Activated CD4-positive, CD25-positive, alpha-beta regulatory T cell treated with anti-CD3 and anti-CD28 coated beads, Interleukin-2, amount 50 U/mL, for 24 hours (primary cell): Measurements from ENCODE around the gene FAM193B.
A peak's percentile ranks its signal among the peaks of the same experiment; 100 is the strongest.
"Not testable (repeated sequence)": the region's sequence is repeated elsewhere in the genome, so short reads cannot be mapped to it uniquely, and the experiment has no call there.

Experiments
- ATAC-seq, 2 donors: fragments of 150-1000 bp; cut with Tn5 transposase; one replicate each; pipeline ENCODE4 v1.10.0; 2021; ENCODE audit warnings: mild to moderate bottlenecking in 1 of 2, moderate library complexity in 1 of 2

The FAM193B gene

GRCh38 chr5:177575488-177575887, 21.1 kb upstream of the FAM193B start:
- ATAC-seq, result no peak

DNA sequence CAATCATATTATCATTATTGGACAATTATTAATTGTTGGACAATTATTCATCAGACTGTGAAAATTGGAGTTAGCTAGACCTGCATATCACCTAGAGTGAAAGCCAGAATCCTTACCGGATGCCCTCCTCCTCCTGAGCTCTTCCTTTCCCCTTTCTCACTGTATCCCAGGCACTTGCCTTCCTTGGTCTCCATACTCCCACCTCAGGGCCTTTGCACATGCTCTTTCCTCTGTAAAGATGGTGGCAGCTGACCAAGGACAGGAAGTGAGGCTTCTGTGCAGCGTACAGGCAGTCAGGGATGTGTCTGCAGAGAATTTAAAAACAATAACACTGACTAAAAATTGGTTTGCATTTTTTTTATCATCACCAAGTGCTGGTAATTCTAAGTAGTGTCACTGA, 15.5 kb upstream of the FAM193B start:
- ATAC-seq, result no peak

GRCh38 chr5:177568326-177568725, 14.0 kb upstream of the FAM193B start:
- no peak for ATAC-seq

DNA sequence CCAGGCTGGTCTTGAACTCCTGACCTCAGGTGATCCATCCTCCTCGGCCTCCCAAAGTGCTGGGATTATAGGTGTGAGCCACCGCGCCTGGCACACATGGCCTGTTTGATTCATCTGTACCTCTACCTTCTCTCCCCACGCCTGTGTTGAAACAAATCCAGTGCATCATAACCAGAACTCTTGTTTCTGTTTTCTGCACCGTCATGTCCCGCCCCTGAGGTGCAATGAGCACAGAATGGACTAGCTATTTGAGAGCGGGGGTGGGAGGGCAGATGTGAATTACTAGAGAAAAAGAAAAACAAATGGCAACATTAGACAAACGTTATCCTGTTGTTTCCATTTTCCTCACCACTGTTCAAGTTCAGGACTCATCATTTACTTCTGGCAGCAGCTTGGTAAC, 10.7 kb upstream of the FAM193B start:
- ATAC-seq, result no peak

DNA sequence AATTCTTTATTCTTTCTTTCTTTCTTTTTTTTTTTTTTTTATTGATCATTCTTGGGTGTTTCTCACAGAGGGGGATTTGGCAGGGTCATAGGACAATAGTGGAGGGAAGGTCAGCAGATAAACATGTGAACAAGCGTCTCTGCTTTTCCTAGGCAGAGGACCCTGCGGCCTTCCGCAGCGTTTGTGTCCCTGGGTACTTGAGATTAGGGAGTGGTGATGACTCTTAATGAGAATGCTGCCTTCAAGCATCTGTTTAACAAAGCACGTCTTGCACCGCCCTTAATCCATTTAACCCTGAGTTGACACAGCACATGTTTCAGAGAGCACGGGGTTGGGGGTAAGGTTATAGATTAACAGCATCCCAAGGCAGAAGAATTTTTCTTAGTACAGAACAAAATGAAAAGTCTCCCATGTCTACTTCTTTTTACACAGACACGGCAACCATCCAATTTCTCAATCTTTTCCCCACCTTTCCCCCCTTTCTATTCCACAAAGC, 5.1 kb upstream of the FAM193B start:
- not testable (repeated sequence) for ATAC-seq

GRCh38 chr5:177557796-177558195, 3.4 kb upstream of the FAM193B start:
- no peak for ATAC-seq

DNA sequence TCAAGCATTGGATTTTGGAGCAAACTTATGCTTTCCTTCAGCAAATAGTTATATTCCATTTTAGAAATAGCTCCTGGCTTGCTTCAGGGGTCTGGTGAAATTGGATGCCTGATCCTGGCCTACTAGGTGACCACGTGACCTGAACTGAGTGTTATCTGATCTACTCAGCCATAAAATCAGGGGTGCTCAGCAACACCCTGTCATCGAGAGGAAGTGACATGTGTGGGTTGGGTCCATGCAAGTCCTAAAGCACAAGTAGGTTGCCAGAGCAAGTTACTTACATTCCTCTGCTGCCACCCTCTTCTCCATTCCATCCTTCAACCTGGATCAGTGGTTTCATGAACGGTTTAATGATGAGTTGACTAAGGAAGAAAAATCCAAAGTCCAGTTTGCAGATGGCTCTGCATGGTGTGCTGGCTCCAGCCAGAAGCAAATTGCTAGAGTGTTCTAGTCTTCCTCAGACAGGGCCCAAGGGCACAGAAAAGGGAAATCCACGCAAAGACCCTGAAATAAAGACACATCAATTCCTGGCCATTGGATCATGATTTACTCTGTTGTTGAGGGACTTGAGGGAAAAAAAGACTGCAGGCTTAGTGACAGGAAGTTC, 2.8 kb upstream of the FAM193B start:
- ATAC-seq, result no peak

DNA sequence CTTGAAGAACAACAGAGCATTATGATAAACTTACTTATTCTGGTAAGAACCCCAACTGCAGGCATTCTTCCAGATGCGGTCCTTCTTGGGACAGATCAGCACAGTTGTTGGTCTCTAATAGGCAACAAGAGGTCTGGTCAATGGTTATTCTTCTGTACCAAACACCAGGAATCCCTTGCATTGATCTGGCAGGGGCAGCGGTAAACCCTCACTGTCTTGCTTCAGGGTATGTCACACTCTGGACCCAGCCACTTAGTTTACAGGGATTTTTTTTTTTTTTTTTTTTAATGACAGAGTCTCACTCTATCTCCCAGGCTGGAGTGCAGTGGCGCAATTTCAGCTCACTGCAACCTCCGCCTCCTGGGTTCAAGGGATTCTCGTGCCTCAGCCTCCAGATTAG, 1.3 kb upstream of the FAM193B start:
- ATAC-seq, result no peak

DNA sequence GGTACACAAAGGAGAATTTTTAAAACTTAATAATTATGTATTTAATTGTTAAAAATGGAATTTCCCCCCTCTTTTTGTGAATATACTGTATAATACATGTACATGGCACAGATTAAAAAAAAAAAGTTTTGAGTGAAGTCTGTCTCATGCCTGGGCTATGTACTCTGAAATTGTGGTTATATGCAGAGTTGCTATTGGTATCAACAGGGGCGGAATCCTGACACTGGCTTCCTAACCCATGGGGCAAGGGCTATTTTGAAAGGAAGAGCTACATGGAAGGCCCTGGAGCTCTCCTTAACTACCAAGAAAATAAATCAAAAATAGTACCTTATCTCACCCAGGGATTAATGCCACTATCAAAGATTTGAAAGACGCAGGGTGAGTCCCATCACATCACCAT, 865 bp upstream of the FAM193B start:
- ATAC-seq, result no peak

GRCh38 chr5:177553671-177554429, 513 bp downstream of the FAM193B start:
- ATAC-seq, result peak; percentile 46 to 51

- no peak for ATAC-seq
These were observed 1.4 kb downstream of the FAM193B start for GRCh38 chr5:177552839-177553455.

GRCh38 chr5:177550122-177550521, 4.2 kb downstream of the FAM193B start:
- no peak for ATAC-seq

GRCh38 chr5:177548495-177548894, 5.9 kb downstream of the FAM193B start:
- ATAC-seq, result no peak

- ATAC-seq, result no peak
These were observed 6.6 kb downstream of the FAM193B start for GRCh38 chr5:177547736-177548135.

- peak; percentile 61 to 79 for ATAC-seq
These were observed 8.1 kb downstream of the FAM193B start for GRCh38 chr5:177546258-177546741.

GRCh38 chr5:177545487-177546257, 8.7 kb downstream of the FAM193B start:
- ATAC-seq, result no peak

DNA sequence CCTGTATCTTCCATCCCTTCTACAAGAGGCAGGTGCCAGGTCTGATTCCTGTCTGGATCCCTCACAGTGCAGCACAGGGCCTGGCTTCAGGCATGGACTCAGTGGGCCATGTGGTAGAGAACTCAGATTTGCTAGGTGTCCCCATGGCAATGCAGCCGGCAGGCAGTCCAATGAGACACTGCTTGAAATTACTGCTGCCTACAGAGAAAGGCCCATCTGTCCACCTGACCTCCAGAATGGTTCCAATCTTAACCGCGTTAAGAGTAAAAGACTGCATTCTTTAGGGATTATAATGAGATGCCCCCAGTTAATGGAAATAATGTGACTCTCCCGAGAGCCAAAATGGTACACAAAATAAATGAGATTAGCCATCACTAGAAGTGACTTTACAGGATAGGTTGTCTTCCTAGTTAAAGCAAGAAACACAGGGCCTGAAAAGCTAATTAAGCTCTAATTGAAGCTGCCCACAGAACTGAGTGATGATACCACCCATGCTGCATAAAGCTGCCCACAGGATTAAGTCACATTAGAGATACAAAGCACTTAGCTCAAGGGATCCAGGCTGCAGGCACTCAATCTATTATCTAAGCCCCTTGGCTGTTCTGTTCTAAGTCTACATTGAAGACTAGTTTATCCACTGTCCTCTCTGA, 11.4 kb downstream of the FAM193B start:
- no peak for ATAC-seq

DNA sequence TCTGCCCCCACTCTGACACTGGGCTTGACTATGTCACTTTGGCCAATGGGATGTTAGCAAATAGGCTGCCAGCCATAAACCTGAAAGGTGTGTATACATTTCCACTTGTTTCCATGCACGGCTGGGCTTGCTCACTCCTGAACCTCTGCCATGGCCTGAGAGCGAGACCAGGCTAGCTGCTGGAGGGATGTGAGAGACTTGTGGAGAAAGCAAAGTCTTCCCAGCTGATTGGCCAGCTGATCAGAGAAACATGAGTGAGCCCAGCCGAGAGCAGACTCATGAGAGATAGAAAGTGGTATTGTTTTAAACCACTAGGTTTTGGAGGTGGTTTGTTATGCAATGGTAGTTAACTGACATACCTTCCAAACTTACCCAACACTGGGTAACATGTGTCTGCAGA, 13.9 kb downstream of the FAM193B start:
- ATAC-seq, result no peak

- no peak for ATAC-seq
These were observed 15.0 kb downstream of the FAM193B start for GRCh38 chr5:177539411-177539810.

DNA sequence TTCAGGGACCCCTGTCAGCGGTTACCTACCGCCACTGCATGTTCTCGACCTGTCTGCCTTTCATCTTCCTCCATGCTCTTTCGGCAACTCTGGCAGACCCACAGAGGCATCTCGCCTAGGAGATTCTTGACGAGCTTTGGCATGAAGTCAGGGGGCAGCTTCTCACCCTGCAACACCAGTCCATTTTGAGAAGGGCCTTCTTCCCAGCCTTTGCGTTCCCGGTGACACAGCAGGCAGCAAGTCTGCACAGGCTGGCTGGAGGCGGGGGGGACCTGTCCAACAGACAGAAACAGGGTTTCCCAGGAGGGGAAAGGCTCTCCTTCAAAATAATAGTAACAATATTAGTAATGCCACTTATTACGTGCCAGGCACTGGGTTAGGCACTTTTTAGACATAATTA, 15.5 kb downstream of the FAM193B start:
- no peak for ATAC-seq

GRCh38 chr5:177537389-177538361, 16.7 kb downstream of the FAM193B start:
- ATAC-seq, result no peak
